PC-9 (cell line): ENCODE measurements around the gene NTF3. TPM values are rescaled to one million over a fixed set of nuclear protein-coding genes. Genes with fewer than 3 reads are reported as not detected.

Source experiments
- BruUV-seq: library from RNA; stranded (reverse); fragments of 400-500 nt; replicated peaks from 2 replicates; lab custom pipeline; 2021; lab: Mats Ljungman, UMichigan
- CTCF ChIA-PET: fragments of 300-600 bp; sonication (Branson Sonifier 250); formaldehyde crosslinking; loops from one replicate; lab custom pipeline; 2022; ENCODE audit warnings: antibody characterized with exemption; lab: Charles Lee
- POLR2A ChIA-PET: fragments of 300-600 bp; sonication (Branson Sonifier 250); formaldehyde crosslinking; loops from one replicate; lab custom pipeline; 2022; ENCODE audit warnings: antibody characterized with exemption; ENCODE audit not compliant: unreplicated experiment; lab: Charles Lee
- DNase-seq, 2 experiments: peaks; one replicate each; pipeline versions ENCODE4 v3.0.0 to v3.0.0-alpha.2; 2015 to 2022; ENCODE audit warnings: mixed read lengths in 1 of 2
- H2AFZ ChIP-seq: fragments of 200-600 bp; sonication (generic); 2 replicates; pipeline ENCODE4 v1.8.1; 2017; ENCODE audit warnings: antibody characterized with exemption
- H3F3A ChIP-seq: fragments of 200-600 bp; sonication (generic); 2 replicates; pipeline ENCODE4 v1.8.1; 2017; ENCODE audit warnings: antibody characterized with exemption, mild to moderate bottlenecking, low read depth; ENCODE audit not compliant: insufficient read depth
- H3K27ac ChIP-seq: fragments of 200-600 bp; sonication (generic); 2 replicates; pipeline ENCODE4 v1.6.1; 2016; ENCODE audit warnings: mixed run types
- H3K27me3 ChIP-seq: fragments of 200-600 bp; sonication (generic); 2 replicates; pipeline ENCODE4 v1.6.1; 2016; ENCODE audit warnings: low read depth, mixed run types; ENCODE audit not compliant: insufficient read depth
- H3K36me3 ChIP-seq: fragments of 200-600 bp; sonication (generic); 2 replicates; pipeline ENCODE4 v1.6.1; 2016; ENCODE audit warnings: low read depth, mixed run types
- H3K4me1 ChIP-seq: fragments of 200-600 bp; sonication (generic); replicated peaks from 2 replicates; pipeline ENCODE4 v1.6.1; 2016; ENCODE audit warnings: mixed run types; ENCODE audit not compliant: insufficient read depth
- H3K4me2 ChIP-seq: fragments of 200-600 bp; sonication (generic); 2 replicates; pipeline ENCODE4 v1.6.1; 2017; ENCODE audit warnings: mixed run types
- H3K4me3 ChIP-seq: fragments of 200-600 bp; sonication (generic); 2 replicates; pipeline ENCODE4 v1.6.1; 2016; ENCODE audit warnings: mixed run types
- H3K79me2 ChIP-seq: fragments of 200-600 bp; sonication (generic); 2 replicates; pipeline ENCODE4 v1.6.1; 2017; ENCODE audit warnings: low read depth, mixed run types
- H3K9me2 ChIP-seq: fragments of 200-600 bp; sonication (generic); 2 replicates; pipeline ENCODE4 v1.8.1; 2017; ENCODE audit warnings: mild to moderate bottlenecking; ENCODE audit not compliant: insufficient read depth
- H3K9me3 ChIP-seq: fragments of 200-600 bp; sonication (generic); 2 replicates; pipeline ENCODE4 v1.8.1; 2016; ENCODE audit warnings: low read depth; ENCODE audit not compliant: insufficient read depth
- H4K20me1 ChIP-seq: fragments of 200-600 bp; sonication (generic); 2 replicates; pipeline ENCODE4 v1.8.1; 2017; ENCODE audit not compliant: insufficient read depth
- EZH2 ChIP-seq: fragments of 200-600 bp; sonication (generic); IDR thresholded peaks from 2 replicates; pipeline ENCODE4 v1.8.0; 2017; ENCODE audit warnings: antibody characterized with exemption, low read depth
- intact Hi-C: fragments of 100-400 bp; cut with micrococcal nuclease; formaldehyde crosslinking; loops from one replicate; pipeline ENCODE4 v1.10.0; 2022; ENCODE audit not compliant: unreplicated experiment
- total RNA-seq: library from RNA; stranded (reverse); gene quantifications from 2 replicates; pipeline ENCODE4 v1.2.3, GENCODE V29; 2021
- TF ChIP-seq, protein P1 (sequence below): fragments of 200-600 bp; sonication (generic); conservative IDR thresholded peaks from 2 replicates; pipeline ENCODE4 v1.6.1; 2017; ENCODE audit warnings: mixed run types, antibody characterized with exemption, mild to moderate bottlenecking, moderate library complexity

NTF3 gene
- total RNA-seq, 1 experiment from 2014 or later = not detected

GRCh38 chr12:5442251-5443006 lies 10.5 kb downstream of the NTF3 start:
- ChIA-PET CTCF (no interaction called here), POLR2A (no interaction called here)
- DNase-seq = peak; percentile 17 to 43
- H3K9me2 ChIP-seq = no peaks in the 10 kb centered on the region
- peaks cover 28% of the 10 kb centered on the region for H3K27me3 ChIP-seq
- TF ChIP-seq EZH2 = no peak
- TF ChIP-seq, protein P1, sequence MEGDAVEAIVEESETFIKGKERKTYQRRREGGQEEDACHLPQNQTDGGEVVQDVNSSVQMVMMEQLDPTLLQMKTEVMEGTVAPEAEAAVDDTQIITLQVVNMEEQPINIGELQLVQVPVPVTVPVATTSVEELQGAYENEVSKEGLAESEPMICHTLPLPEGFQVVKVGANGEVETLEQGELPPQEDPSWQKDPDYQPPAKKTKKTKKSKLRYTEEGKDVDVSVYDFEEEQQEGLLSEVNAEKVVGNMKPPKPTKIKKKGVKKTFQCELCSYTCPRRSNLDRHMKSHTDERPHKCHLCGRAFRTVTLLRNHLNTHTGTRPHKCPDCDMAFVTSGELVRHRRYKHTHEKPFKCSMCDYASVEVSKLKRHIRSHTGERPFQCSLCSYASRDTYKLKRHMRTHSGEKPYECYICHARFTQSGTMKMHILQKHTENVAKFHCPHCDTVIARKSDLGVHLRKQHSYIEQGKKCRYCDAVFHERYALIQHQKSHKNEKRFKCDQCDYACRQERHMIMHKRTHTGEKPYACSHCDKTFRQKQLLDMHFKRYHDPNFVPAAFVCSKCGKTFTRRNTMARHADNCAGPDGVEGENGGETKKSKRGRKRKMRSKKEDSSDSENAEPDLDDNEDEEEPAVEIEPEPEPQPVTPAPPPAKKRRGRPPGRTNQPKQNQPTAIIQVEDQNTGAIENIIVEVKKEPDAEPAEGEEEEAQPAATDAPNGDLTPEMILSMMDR = peak; percentile 68
- BruUV-seq = no TSS peak
- H3K4me3 ChIP-seq = no peak overlapping the region
- intact Hi-C loops = loop anchor here (5.0 to 10.0 kb wide), 3 partner anchors 270 to 585 kb away; no protein-coding TSS in a partner anchor
- no peaks in the 10 kb centered on the region for H3K4me1 ChIP-seq
- no peak overlapping the region for H3K4me2 ChIP-seq
- H3K36me3 ChIP-seq = no peaks in the 10 kb centered on the region
- no peak overlapping the region for H3K27ac ChIP-seq
- H2AFZ ChIP-seq = no peak overlapping the region
- no peaks in the 10 kb centered on the region for H3K79me2 ChIP-seq
- no peaks in the 10 kb centered on the region for H4K20me1 ChIP-seq
- H3K9me3 ChIP-seq = no peaks in the 10 kb centered on the region; the same call in 1 of the 2 replicates
- peaks cover 4% of the 10 kb centered on the region; the same call in 1 of the 2 replicates for H3F3A ChIP-seq

DNA sequence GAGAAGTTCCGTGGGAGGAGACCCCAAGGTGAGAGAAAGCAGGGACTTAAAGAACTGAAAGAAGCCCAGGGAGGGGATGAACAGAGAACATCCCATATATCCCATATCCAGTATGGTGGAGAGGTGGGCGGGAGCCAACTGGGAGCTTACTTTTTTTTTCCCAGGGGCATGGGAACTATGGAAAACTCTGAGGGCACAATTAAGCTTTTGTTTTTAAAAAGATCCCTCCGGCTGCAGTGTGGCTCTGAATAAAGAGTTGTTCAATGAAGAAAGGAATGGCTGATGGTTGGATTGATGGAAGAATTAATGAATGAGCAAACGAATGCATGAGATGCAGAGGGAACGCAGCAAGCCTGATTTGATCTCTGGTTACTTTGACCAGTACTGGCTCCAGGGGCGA lies 12.6 kb downstream of the NTF3 start:
- no peaks in the 10 kb centered on the region for H3K4me1 ChIP-seq
- POLR2A ChIA-PET = no interaction called here
- H3K79me2 ChIP-seq = no peaks in the 10 kb centered on the region
- H3K4me3 ChIP-seq = no peak overlapping the region
- DNase-seq = no peak
- CTCF ChIA-PET = no interaction called here
- intact Hi-C loops = loop anchor here (5.0 to 10.0 kb wide), 3 partner anchors 272 to 587 kb away; no protein-coding TSS in a partner anchor
- H3K4me2 ChIP-seq = no peak overlapping the region
- no TSS peak for BruUV-seq
- no peaks in the 10 kb centered on the region for H4K20me1 ChIP-seq
- peaks cover 4% of the 10 kb centered on the region; the same call in 1 of the 2 replicates for H3F3A ChIP-seq
- no peak overlapping the region for H2AFZ ChIP-seq
- TF ChIP-seq, protein P1 = no peak
- no peak for TF ChIP-seq EZH2
- no peaks in the 10 kb centered on the region; the same call in 1 of the 2 replicates for H3K9me3 ChIP-seq
- no peaks in the 10 kb centered on the region for H3K9me2 ChIP-seq
- no peaks in the 10 kb centered on the region for H3K36me3 ChIP-seq
- no peak overlapping the region for H3K27ac ChIP-seq
- H3K27me3 ChIP-seq = peaks cover 49% of the 10 kb centered on the region

- no peak for DNase-seq
- no peaks in the 10 kb centered on the region for H3K79me2 ChIP-seq
- no peaks in the 10 kb centered on the region; the same call in 1 of the 2 replicates for H3K9me3 ChIP-seq
- H2AFZ ChIP-seq = no peak overlapping the region
- intact Hi-C loops = loop anchor here (10.0 kb wide), 1 partner anchor 363 kb away; no protein-coding TSS in a partner anchor
- no peaks in the 10 kb centered on the region for H3K36me3 ChIP-seq
- TF ChIP-seq, protein P1 = no peak
- TF ChIP-seq EZH2 = no peak
- no peak overlapping the region for H3K4me3 ChIP-seq
- no peak overlapping the region for H3K4me2 ChIP-seq
- H3K4me1 ChIP-seq = no peaks in the 10 kb centered on the region
- no peaks in the 10 kb centered on the region for H4K20me1 ChIP-seq
- BruUV-seq = no TSS peak
- no peak overlapping the region for H3K27ac ChIP-seq
- no peaks in the 10 kb centered on the region for H3K9me2 ChIP-seq
- CTCF ChIA-PET = no interaction called here
- H3F3A ChIP-seq = no peaks in the 10 kb centered on the region
- POLR2A ChIA-PET = no interaction called here
- H3K27me3 ChIP-seq = peaks cover 74% of the 10 kb centered on the region
Observed at GRCh38 chr12:5447320-5447719, 15.4 kb downstream of the NTF3 start.
